HCT116 (cell line): ENCODE results near the gene PACS2. TPM values are rescaled to one million over a fixed set of nuclear protein-coding genes. Genes with fewer than 3 reads are reported as not detected.

ENCODE experiments used
- ATAC-seq: fragments of 200-7000 bp; cut with Tn5 transposase; 2 replicates; pipeline ENCODE4 v1.9.1; 2020; ENCODE audit warnings: mild to moderate bottlenecking, moderate library complexity
- BruUV-seq: library from RNA; stranded (reverse); fragments of 400-500 nt; replicated peaks from 2 replicates; lab custom pipeline; 2021; lab: Mats Ljungman, UMichigan
- CTCF ChIA-PET: fragments of 300-600 bp; sonication (Branson Sonifier 250); formaldehyde crosslinking; loops from one replicate; lab custom pipeline; 2021; ENCODE audit warnings: antibody characterized with exemption; lab: Charles Lee
- POLR2A ChIA-PET: fragments of 300-600, 350-600 bp; sonication (Branson Sonifier 250); formaldehyde crosslinking; loops from one replicate; lab custom pipeline; 2021; ENCODE audit warnings: antibody characterized with exemption; lab: Charles Lee
- RAD21 ChIA-PET, 2 experiments: fragments of 300-600 bp; sonication (Branson Sonifier 250); formaldehyde crosslinking; loops; one replicate each; lab custom pipeline; 2023; ENCODE audit warnings: low total read pairs in 2 of 2; ENCODE audit not compliant: uncharacterized antibody in 2 of 2, unreplicated experiment in 2 of 2, low non-redundant PET in 1 of 2; lab: Charles Lee
- DNase-seq: peaks from one replicate; pipeline ENCODE4 v3.0.0-alpha.2; 2010; ENCODE audit warnings: low read depth, low spot score
- H2AFZ ChIP-seq: fragments of 200-600 bp; shearing (Covaris generic), sonication (generic); 2 replicates; pipeline ENCODE4 v1.6.1; 2017; ENCODE audit warnings: low read depth, mixed run types, mixed read lengths, antibody characterized with exemption, low read length; ENCODE audit not compliant: poor library complexity, severe bottlenecking
- H3K27ac ChIP-seq: 2 replicates; pipeline ENCODE4 v1.5.1; 2012; ENCODE audit warnings: low read depth, low read length
- H3K27me3 ChIP-seq: fragments of 200-600 bp; sonication (generic); 2 replicates; pipeline ENCODE4 v1.6.1; 2016; ENCODE audit warnings: mixed run types, low read length, mixed read lengths; ENCODE audit not compliant: insufficient read depth
- H3K36me3 ChIP-seq, 2 experiments: fragments of 200-500 bp in 1 of 2; fragments of 200-600 bp in 1 of 2; sonication (Bioruptor generic) in 1 of 2; sonication (generic) in 1 of 2; 2 replicates each; pipeline versions ENCODE4 v1.5.1 to v1.6.1; 2014 to 2016; ENCODE audit warnings: low read length in 2 of 2, inconsistent platforms in 1 of 2, mixed read lengths in 1 of 2, mixed run types in 1 of 2; ENCODE audit not compliant: insufficient read depth in 2 of 2, control insufficient read depth in 1 of 2
- H3K4me1 ChIP-seq, 2 experiments: fragments of 200-600 bp in 1 of 2; sonication (generic) in 1 of 2; 2 replicates each; pipeline versions ENCODE4 v1.5.1 to v1.6.1; 2012 to 2017; ENCODE audit warnings: low read length in 2 of 2, inconsistent platforms in 1 of 2, mild to moderate bottlenecking in 1 of 2, mixed read lengths in 1 of 2, mixed run types in 1 of 2, moderate library complexity in 1 of 2; ENCODE audit not compliant: insufficient read depth in 2 of 2, control insufficient read depth in 1 of 2
- H3K4me2 ChIP-seq: fragments of 200-600 bp; sonication (generic); 2 replicates; pipeline ENCODE4 v1.6.1; 2017; ENCODE audit warnings: mixed run types, low read length, mixed read lengths
- H3K4me3 ChIP-seq, 2 experiments: fragments of 200-600 bp in 1 of 2; sonication (generic) in 1 of 2; replicated peaks in 1 of 2; 2 replicates each; pipeline ENCODE4 v1.5.1; 2011 to 2016; ENCODE audit warnings: low read length in 2 of 2, control low read depth in 1 of 2, low read depth in 1 of 2, mild to moderate bottlenecking in 1 of 2, mixed read lengths in 1 of 2, mixed run types in 1 of 2
- H3K79me2 ChIP-seq: fragments of 200-600 bp; sonication (generic); 2 replicates; pipeline ENCODE4 v1.6.1; 2017; ENCODE audit warnings: mild to moderate bottlenecking, mixed run types, low read length, moderate library complexity, mixed read lengths; ENCODE audit not compliant: insufficient read depth
- H3K9ac ChIP-seq: fragments of 200-600 bp; sonication (generic); 2 replicates; pipeline ENCODE4 v1.6.1; 2016; ENCODE audit warnings: low read length, mixed read lengths
- H3K9me2 ChIP-seq: fragments of 200-600 bp; sonication (generic), shearing (Covaris generic); 2 replicates; pipeline ENCODE4 v1.6.1; 2017; ENCODE audit warnings: mixed run types, mild to moderate bottlenecking, moderate library complexity; ENCODE audit not compliant: insufficient read depth
- H3K9me3 ChIP-seq, 2 experiments: fragments of 200-500 bp in 1 of 2; fragments of 200-600 bp in 1 of 2; sonication (Bioruptor generic) in 1 of 2; sonication (generic) in 1 of 2; 2 replicates each; pipeline ENCODE4 v1.6.1; 2014 to 2017; ENCODE audit warnings: low read length in 2 of 2, mixed read lengths in 2 of 2, inconsistent platforms in 1 of 2, low read depth in 1 of 2, mild to moderate bottlenecking in 1 of 2, mixed run types in 1 of 2, moderate library complexity in 1 of 2; ENCODE audit not compliant: control insufficient read depth in 1 of 2, insufficient read depth in 1 of 2
- H4K20me1 ChIP-seq: fragments of 200-600 bp; sonication (generic), shearing (Covaris generic); 2 replicates; pipeline ENCODE4 v1.6.1; 2017; ENCODE audit warnings: mixed run types, mild to moderate bottlenecking, moderate library complexity; ENCODE audit not compliant: insufficient read depth
- EGR1 ChIP-seq: IDR thresholded peaks from 2 replicates; pipeline ENCODE4 v1.6.1; 2012; ENCODE audit warnings: low read depth
- ELF1 ChIP-seq: IDR thresholded peaks from 2 replicates; pipeline ENCODE4 v1.6.1; 2012; ENCODE audit warnings: low read depth, borderline replicate concordance
- POLR2AphosphoS5 ChIP-seq: IDR thresholded peaks from 2 replicates; pipeline ENCODE4 v1.6.1; 2011; ENCODE audit warnings: mild to moderate bottlenecking, low read depth, low read length, moderate library complexity
- SP1 ChIP-seq: IDR thresholded peaks from 2 replicates; pipeline ENCODE4 v1.6.1; 2012; ENCODE audit warnings: low read depth
- TCF7L2 ChIP-seq: IDR thresholded peaks from 2 replicates; pipeline ENCODE4 v1.7.0; 2011; ENCODE audit warnings: borderline replicate concordance, inconsistent platforms; ENCODE audit not compliant: insufficient read depth, insufficient read length; ENCODE audit errors: extremely low read depth
- ZBTB33 ChIP-seq: IDR thresholded peaks from 2 replicates; pipeline ENCODE4 v1.6.1; 2011; ENCODE audit warnings: mild to moderate bottlenecking, low read length, moderate library complexity; ENCODE audit not compliant: insufficient replicate concordance; ENCODE audit errors: extremely low read depth
- ZFX ChIP-seq: fragments of 450-650 bp; IDR thresholded peaks from 2 replicates; pipeline ENCODE4 v1.6.1; 2017
- intact Hi-C: fragments of 100-400 bp; cut with micrococcal nuclease; formaldehyde crosslinking; loops from 2 replicates; pipeline ENCODE4 v1.10.0; 2022
- total RNA-seq: library from RNA; stranded (reverse); gene quantifications from one replicate; pipeline ENCODE4 v1.2.1, GENCODE V29; 2021; ENCODE audit not compliant: unreplicated experiment
- TF ChIP-seq, protein P1 (sequence below): IDR thresholded peaks from 2 replicates; pipeline ENCODE4 v1.6.1; 2012

The PACS2 gene
- total RNA-seq, 1 experiment from 2014 or later, result 75.5 TPM

- no peak overlapping the region for H3K27ac ChIP-seq
- DNase-seq, result no peak
- no peaks in the 10 kb centered on the region for H3K79me2 ChIP-seq
- H4K20me1 ChIP-seq, result no peaks in the 10 kb centered on the region
- peaks cover 18 to 30% of the 10 kb centered on the region in 2 experiments for H3K4me1 ChIP-seq
- no peak for TF ChIP-seq EGR1
- TF ChIP-seq ZFX, result no peak
- no peak for TF ChIP-seq SP1
- TF ChIP-seq ZBTB33, result no peak
- no peak for TF ChIP-seq ELF1
- no peak for TF ChIP-seq TCF7L2
- no peak for TF ChIP-seq POLR2AphosphoS5
- no peak overlapping the region for H2AFZ ChIP-seq
- ChIA-PET POLR2A (no interaction called here), RAD21 (no interaction called here), CTCF (no interaction called here)
- H3K27me3 ChIP-seq, result no peaks in the 10 kb centered on the region
- no peak overlapping the region for H3K4me3 ChIP-seq
- H3K9me2 ChIP-seq, result no peaks in the 10 kb centered on the region
- H3K36me3 ChIP-seq, result no peaks in the 10 kb centered on the region
- ATAC-seq, result no peak
- no peak overlapping the region for H3K4me2 ChIP-seq
- no TSS peak for BruUV-seq
- H3K9me3 ChIP-seq, result no peaks in the 10 kb centered on the region
- intact Hi-C loops, result no loop called here
- no peak overlapping the region for H3K9ac ChIP-seq
These were observed 8.8 kb upstream of the PACS2 start for GRCh38 chr14:105305791-105306190.

DNA sequence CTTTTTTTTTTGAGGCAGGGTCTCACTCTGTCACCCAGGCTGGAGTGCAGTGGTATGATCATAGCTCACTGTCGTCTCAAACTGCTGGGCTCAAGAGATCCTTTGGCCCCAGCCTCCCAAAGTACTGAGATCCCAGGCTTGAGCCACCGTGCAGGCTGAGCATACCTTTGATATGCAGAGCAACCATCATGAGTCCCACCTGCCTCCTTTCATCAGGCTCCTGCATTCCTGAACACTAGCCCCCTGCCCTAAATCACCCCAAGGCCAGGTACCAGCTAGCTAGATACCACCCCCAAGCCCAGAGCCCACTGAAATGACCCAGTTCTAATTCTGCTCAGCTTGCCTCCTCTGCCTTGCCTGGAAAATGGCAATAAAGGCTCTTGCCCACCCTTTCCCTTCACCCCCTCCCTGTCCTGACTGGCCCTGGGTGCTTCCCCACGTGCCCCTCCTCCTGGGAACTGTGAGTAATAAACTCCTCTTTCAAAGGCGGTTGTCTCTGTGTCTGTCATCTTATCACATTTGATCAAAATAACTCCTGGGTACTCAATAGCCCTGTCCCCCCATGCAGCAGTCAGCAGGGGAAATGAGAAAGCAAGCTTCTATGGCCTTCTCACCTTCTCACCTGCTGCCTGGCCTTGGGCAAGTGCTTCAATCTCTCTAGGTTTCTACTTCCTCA is 7.4 kb upstream of the PACS2 start:
- Histone ChIP-seq H3K27me3 (no peaks in the 10 kb centered on the region), H3K9me3 (no peaks in the 10 kb centered on the region), H3K4me2 (no peak overlapping the region), H3K27ac (no peak overlapping the region)
- POLR2A ChIA-PET, result no interaction called here
- no peak for DNase-seq
- TF ChIP-seq, protein P1, sequence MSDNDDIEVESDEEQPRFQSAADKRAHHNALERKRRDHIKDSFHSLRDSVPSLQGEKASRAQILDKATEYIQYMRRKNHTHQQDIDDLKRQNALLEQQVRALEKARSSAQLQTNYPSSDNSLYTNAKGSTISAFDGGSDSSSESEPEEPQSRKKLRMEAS, result no peak
- TF ChIP-seq, all 23 proteins: peak for 0
- H3K9ac ChIP-seq, result no peak overlapping the region
- no peaks in the 10 kb centered on the region for H3K9me2 ChIP-seq
- no peaks in the 10 kb centered on the region for H4K20me1 ChIP-seq
- ChIA-PET CTCF (no interaction called here), RAD21 (no interaction called here)
- H3K79me2 ChIP-seq, result no peaks in the 10 kb centered on the region
- H2AFZ ChIP-seq, result no peak overlapping the region
- ATAC-seq, result no peak
- peaks cover 18 to 21% of the 10 kb centered on the region in 2 experiments for H3K4me1 ChIP-seq
- no TSS peak for BruUV-seq
- H3K4me3 ChIP-seq, result no peak overlapping the region
- H3K36me3 ChIP-seq, result no peaks in the 10 kb centered on the region
- intact Hi-C loops, result no loop called here
